ENCODE results near the gene SUOX.
"Not testable (repeated sequence)": the region's sequence is repeated elsewhere in the genome, so short reads cannot be mapped to it uniquely, and the experiment has no call there.

SUOX gene

DNA sequence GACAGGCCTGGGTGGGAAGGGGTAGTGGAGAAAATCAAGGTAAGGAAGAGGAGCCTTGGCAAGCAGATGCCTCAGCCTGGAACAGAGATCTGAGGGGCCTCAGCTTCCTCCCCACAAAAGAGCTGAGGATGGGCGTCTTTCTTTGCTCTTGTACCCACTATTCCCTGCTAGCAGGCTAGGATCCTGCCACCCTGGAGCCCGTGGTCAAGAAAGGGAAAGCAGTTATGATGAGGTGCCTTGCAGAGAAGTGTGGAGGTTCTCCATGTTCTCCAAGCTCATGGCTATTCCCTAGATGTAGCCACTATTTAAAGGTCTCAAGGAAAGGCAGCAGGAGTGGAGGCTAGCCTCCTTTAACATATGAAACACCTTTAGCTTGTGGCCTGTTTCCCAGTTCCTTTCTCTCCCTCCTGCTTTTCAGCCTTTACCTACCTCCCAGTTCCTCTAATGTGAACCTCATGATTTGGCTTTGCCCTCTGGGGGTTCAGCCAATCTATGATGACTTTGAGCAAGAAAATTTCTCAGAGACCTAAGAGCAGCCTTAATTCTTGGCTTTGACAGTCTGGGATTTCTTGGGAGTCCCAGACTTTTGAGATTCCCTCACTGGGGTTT, 24.9 kb downstream of the SUOX start:
- no peak for FAIRE-seq

DNA sequence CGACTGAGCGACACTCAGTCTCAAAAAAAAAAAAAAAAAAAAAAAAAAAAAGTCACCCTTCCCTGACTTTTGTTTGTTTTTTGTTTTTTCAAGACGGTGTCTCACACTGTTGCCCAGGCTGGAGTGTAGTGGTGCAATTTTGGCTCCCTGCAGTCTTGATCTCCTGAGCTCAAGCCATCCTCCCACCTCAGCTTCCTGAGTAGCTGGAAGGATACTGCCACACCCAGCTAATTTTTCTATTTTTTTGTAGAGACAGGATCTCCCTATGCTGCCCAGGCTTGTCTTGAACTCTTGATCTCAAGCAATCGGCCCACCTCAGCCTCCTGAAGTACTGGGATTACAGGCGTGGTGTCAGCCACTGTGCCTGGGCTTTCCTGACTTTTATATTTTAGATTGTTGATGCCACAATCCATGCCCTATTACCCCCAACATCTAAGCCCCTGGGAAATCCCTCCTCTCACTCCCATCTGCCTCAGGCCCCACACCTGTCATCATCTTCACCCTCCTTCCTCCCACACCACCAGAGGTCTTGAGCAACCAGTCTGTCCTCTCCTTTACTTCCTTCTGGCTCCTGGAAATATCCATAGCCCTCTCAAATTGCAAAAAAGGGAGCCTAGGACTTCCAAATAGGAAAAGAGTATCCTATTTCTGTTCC, 31.6 kb downstream of the SUOX start:
- no peak for FAIRE-seq

DNA sequence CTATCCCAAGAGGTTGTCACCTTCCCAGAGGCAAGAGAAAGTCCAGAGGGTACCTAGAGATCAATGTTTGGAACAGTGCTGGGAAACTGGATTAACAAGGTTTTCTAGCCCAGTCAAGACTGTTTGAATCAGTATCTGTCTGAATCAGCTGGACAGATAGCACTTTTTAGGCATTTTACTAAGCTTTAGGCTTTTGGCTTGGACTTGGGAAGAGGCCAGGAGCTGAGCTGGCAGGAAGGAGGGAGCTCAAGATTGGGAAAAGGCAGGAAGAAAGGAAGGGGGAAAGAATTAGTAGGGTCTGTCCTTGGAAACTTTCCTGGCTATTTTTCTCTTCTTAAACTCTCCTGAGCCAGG, 32.1 kb downstream of the SUOX start:
- FAIRE-seq: no peak

DNA sequence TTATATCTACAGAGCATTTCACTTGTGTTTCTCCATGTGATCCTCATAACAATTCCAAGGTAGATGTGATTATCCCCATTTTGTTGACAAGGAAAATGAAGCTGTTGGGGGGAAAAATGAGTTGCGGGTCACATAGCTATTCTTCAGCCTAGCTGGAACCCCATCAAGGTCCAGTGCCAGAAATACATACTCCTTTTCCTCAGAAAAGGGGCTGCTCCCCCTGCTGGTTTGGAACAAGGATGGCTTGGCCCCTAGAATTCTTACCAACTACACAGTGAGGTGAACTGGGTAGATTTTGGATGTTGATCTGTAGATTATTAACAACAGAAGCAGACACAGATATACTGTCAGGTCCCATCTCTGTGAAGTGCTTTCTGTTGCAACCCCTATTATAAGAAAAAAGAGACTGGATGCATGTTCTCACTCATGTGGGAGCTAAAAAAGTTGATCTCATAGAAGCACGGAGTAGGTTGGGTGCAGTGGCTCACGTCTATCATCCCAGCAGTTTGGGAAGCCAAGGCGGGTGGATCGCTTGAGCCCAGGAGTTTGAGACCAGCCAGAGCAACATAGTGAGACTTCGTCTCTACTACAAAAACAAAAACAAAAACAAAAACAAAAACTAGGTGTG, 32.7 kb downstream of the SUOX start:
- peak; percentile 45 for FAIRE-seq

DNA sequence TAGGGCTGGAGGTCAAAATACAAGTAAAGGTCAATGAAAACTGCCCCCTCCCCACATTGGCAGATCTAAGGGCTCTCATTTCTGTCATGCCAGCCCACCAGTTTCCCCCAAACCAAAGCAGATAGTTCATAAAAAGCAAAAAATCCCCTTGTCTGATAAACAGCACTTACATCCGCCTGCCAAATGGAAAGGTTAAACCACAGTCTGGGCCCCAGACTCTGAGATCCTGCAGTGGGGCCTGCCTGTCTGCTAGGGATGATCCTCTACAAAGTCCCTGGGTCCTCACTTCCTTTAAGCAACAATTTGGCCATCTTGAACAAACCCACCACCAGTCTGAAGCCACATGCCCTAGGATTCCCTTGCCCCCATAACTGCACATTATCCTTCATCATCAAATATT, 34.9 kb downstream of the SUOX start:
- no peak for FAIRE-seq

DNA sequence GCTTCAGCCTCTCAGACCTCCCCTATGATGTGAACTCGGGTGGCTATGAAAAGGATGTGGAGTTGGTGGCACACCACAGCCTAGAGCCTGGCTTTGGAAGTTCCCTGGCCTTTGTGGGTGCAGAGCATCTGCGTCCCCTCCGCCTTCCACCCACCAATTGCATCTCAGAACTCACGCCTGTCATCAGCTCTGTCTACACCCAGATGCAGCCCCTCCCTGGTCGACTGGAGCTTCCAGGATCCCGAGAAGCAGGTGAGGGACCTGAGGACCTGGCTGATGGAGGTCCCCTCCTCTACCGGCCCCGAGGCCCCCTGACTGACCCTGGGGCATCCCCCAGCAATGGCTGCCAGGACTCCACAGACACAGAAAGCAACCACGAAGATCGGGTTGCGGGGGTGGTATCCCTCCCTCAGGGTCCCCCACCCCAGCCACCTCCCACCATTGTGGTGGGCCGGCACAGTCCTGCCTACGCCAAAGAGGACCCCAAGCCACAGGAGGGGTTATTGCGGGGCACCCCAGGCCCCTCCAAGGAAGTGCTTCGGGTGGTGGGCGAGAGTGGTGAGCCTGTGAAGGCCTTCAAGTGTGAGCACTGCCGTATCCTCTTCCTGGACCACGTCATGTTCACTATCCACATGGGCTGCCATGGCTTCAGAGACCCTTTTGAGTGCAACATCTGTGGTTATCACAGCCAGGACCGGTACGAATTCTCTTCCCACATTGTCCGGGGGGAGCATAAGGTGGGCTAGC, 37.7 kb downstream of the SUOX start:
- no peak for FAIRE-seq

DNA sequence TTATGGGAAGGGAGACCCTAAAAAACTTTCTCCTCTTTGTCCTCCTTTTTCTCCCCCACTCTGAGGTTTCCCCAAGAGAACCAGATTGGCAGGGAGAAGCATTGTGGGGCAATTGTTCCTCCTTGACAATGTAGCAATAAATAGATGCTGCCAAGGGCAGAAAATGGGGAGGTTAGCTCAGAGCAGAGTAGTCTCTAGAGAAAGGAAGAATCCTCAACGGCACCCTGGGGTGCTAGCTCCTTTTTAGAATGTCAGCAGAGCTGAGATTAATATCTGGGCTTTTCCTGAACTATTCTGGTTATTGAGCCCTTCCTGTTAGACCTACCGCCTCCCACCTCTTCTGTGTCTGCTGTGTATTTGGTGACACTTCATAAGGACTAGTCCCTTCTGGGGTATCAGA, 40.1 kb downstream of the SUOX start:
- no peak for FAIRE-seq

DNA sequence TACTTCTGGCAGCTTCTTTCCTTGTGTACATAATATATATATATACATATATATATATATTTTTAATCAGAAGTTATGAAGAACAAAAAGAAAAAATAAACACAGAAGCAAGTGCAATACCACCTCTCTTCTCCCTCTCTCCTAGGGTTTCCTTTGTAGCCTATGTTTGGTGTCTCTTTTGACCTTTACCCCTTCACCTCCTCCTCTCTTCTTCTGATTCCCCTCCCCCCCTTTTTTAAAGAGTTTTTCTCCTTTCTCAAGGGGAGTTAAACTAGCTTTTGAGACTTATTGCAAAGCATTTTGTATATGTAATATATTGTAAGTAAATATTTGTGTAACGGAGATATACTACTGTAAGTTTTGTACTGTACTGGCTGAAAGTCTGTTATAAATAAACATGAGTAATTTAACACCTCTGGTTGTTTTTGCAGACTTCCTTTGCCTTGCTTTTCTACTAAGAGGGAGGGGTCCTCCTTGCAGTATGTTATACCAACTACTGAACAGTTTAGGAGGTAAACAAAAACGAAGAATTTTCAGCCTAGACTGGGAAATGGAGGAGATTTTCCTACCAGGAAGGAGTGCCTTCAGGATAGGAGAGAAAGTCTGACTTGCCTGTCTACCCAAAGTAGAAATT, 41.1 kb downstream of the SUOX start:
- no peak for FAIRE-seq

DNA sequence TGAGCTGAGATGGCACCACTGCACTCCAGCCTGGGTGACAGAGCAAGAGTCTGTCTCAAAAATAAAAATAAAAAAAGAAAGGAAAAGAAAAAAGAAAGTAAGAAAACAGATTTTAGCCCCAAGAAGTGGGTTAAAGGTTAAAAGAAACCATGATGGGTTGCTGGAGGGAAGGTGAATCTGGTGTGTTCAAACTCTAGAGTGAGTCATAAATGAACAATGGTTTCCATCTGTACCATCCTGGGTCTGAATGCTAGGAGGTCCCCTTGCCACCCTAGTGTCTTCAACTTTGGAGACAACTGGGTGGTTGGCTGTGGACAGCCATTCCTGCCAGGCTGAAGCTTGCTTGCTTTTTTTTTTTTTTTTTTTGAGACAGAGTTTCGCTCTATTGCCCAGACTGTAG, 43.1 kb downstream of the SUOX start:
- no peak for FAIRE-seq

DNA sequence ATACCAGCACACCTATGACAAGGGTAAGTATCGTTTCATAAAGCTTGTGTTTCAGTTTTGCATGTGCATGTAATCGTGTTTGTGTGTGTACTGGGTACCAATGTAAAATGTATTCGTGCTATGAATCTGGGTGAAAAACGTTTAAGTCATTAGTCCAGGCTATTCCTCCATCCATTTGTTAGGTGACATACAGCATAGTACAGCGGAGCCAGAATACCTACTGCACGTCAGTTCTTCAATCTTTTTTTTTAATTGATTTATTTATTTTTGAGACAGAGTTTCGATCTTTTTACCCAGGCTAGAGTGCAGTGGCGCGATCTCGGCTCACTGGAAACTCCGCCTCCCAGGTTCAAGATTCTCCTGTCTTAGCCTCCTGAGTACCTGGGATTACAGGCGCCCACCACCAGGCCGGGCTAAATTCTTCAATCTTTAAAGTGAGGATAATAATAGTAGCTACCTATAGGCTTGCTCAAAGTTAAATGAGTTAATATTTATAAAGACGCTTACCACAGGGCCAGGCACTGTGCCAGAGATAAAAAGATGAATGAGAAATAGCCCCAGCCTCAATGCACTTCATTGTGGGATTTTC, 44.0 kb downstream of the SUOX start:
- no peak for FAIRE-seq

DNA sequence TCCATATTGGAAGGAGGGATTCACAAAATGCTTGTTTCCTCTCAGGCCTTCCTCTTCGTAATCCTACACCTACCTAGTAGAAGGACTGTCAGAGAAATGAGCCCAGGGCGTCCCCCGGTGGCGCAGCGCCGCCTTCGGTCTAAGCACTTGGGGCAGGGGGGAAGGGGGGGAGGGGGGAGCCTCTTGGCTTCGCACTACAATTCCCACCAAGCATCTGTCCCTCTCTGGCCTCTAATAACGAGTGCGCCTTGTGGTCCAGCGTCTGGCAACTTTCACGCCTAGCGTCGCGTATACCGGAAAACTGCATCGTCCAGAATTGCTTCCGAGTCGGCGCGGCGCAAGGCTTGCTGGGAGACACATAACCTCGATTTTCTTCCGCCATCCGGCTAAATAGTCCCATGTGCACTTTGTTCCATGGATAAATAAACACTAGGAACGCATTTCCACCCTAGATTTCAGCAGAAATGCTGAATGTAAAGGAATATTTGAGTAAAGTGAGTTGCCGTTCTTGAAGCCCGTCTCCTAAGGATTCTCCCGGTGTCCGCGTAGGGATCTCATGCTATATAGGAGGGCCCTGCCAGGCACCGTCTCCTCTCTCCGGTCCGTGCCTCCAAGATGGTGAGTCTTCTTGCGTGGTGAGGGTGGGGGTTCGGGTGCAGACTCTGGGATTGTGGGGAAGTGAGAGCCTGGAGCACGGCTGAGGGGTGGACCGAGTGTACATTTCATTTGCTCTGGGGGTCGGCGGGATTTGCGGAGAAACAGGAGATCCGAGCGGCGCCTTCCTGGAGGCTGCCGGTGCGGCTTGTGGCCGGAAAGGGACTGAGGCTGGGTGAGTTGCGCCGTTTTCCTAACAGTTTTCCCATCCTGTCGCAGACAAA, 44.7 kb downstream of the SUOX start, which contains the start of gene RPS26:
RPS26 (plus strand) TSS at position 367 of the 878 bp plus-strand sequence; CDS start at position 616, 249 bp downstream.
- peak; percentile 84 for FAIRE-seq

DNA sequence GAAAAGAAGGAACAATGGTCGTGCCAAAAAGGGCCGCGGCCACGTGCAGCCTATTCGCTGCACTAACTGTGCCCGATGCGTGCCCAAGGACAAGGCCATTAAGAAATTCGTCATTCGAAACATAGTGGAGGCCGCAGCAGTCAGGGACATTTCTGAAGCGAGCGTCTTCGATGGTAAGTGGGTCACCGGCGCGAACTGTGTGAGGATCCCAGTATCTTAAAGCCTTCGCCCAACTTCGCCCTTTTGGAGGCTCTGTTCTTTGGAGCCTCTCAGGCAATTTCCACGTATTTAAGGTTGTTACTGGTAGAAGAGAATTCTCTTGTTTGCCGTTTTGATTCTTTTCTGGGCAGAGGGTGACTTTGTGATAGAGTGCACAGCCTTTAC, 45.3 kb downstream of the SUOX start:
- FAIRE-seq: not testable (repeated sequence)

DNA sequence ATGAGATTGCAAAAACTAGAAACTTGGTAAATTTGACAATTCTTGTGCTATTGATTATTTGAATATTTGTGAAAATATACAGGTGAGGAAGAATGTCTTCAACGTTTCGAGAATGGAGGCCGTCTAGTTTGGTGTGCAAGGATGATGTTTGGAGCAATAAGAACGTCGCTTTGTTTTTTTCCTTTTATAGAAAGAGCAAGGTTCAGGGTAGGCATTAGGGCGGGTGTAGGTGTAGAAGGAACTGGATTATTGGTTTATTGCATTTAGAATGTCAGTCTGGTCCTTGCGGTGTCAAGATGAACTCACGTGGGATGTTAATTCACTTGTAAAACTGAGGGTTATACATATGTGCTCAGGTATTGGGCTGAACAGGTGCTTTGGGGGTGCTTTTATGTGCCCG, 45.8 kb downstream of the SUOX start:
- FAIRE-seq: no peak

DNA sequence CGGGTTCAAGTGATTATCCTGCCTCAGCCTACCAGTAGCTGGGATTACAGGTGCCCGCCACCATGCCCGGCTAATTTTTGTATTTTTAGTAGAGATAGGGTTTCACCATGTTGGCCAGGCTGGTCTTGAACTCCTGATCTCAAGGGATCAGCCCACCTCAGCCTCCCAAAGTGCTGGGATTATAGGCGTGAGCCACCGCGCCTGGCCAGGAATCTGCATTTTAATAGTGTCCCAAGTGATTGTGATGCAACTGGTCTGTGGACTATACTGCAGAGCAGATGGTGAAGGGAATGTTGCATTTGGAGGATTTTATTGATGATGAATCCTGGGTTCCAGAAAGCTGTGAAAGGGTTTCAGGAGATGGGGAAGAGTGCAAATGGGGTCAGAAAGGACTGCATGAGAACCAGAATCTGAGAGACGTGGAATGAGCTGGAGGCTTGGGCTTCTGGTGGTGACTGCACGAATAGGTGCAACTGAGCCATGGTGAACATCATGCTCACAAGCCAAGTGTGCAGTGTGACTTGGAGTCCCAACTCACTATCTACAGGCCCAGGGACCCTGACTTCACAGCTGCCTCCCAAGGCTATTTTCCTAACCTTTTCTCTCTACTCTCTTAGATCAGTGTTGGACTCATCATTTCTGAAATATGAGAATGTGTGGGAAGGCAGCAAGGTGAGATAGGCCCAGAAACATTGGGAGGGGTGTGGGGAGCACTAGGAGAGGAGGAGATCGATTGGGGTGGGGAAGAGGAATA, 49.1 kb downstream of the SUOX start:
- FAIRE-seq: no peak

DNA sequence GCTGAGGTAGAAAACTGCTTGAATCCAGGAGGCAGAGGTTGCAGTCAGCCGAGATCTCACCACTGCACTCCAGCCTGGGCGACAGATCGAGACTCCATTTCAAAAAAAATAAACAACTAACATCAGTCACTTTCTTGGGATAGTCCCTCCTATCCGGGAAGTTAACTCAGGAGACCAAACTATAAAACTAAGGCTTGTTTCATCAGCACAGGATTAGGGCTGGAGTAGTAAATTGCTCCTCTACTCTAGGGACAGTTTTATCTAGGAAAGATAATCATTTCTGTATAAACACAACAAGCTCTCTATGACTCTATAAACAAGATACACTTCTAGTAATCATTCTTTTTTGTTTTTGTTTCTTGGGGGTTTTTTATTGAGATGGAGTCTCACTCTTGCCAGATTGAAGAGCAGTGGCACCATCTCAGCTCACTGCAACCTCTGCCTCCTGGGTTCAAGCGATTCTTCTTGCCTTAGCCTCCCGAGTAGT, 56.4 kb downstream of the SUOX start:
- no peak for FAIRE-seq
